ENCODE measurements around the gene SPATS2L.

DNA sequence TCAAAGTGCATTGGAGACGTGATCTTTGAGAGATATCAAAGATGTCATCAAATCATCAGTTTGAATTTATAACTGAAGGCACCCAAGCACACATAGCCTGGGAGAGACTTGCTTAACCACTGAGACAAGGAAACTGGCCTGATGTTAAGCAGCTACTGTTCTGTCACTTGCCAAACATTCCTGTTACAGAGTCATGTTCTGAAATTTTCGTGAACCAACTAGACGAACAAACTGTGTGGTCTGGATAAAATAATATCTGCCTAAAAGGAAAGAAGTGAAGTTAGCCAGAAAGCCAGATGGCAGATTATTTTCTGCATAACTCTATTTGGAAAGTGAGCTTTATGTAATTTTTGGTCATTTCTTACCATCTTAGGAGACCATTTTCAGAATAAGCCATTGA is 51.4 kb downstream of the SPATS2L start:
- TF ChIP-seq, protein P1, sequence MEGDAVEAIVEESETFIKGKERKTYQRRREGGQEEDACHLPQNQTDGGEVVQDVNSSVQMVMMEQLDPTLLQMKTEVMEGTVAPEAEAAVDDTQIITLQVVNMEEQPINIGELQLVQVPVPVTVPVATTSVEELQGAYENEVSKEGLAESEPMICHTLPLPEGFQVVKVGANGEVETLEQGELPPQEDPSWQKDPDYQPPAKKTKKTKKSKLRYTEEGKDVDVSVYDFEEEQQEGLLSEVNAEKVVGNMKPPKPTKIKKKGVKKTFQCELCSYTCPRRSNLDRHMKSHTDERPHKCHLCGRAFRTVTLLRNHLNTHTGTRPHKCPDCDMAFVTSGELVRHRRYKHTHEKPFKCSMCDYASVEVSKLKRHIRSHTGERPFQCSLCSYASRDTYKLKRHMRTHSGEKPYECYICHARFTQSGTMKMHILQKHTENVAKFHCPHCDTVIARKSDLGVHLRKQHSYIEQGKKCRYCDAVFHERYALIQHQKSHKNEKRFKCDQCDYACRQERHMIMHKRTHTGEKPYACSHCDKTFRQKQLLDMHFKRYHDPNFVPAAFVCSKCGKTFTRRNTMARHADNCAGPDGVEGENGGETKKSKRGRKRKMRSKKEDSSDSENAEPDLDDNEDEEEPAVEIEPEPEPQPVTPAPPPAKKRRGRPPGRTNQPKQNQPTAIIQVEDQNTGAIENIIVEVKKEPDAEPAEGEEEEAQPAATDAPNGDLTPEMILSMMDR (IDR thresholded peaks at IDR 0.05): no peak
- TF ChIP-seq POLR2A (IDR thresholded peaks at IDR 0.05): no peak

All from lower leg skin (tissue), 3 donors.